HuH-7 (cell line): ENCODE data around the gene EVC.
"Not testable (repeated sequence)": the region's sequence is repeated elsewhere in the genome, so short reads cannot be mapped to it uniquely, and the experiment has no call there.

Experiments used
- DNase-seq: peaks from one replicate; pipeline ENCODE4 v3.0.0; 2011; ENCODE audit warnings: low spot score

EVC gene

GRCh38 chr4:5813882-5814255, 102.9 kb downstream of the EVC start:
- no peak for DNase-seq

- DNase-seq: no peak
Observed at GRCh38 chr4:5814421-5814820, 103.4 kb downstream of the EVC start.

GRCh38 chr4:5815641-5816040, 104.6 kb downstream of the EVC start:
- no peak for DNase-seq

- no peak for DNase-seq
Observed at GRCh38 chr4:5816101-5816500, 105.1 kb downstream of the EVC start.

GRCh38 chr4:5816851-5817375, 105.9 kb downstream of the EVC start:
- DNase-seq: no peak

- DNase-seq: no peak
Observed at GRCh38 chr4:5821665-5822358, 110.8 kb downstream of the EVC start.

- DNase-seq: no peak
Observed at GRCh38 chr4:5822619-5823018, 111.6 kb downstream of the EVC start.

- DNase-seq: no peak
Observed at GRCh38 chr4:5823542-5824211, 112.7 kb downstream of the EVC start.

GRCh38 chr4:5824227-5824626, 113.2 kb downstream of the EVC start:
- DNase-seq: no peak

GRCh38 chr4:5824635-5825034, 113.6 kb downstream of the EVC start:
- peak; percentile 42 for DNase-seq

GRCh38 chr4:5825321-5826041, 114.5 kb downstream of the EVC start:
- no peak for DNase-seq

GRCh38 chr4:5826437-5827107, 115.6 kb downstream of the EVC start:
- no peak for DNase-seq

GRCh38 chr4:5827108-5828004, 116.4 kb downstream of the EVC start:
- no peak for DNase-seq

GRCh38 chr4:5828005-5828391, 117.0 kb downstream of the EVC start:
- no peak for DNase-seq

- no peak for DNase-seq
Observed at GRCh38 chr4:5836943-5837342, 125.9 kb downstream of the EVC start.

GRCh38 chr4:5837483-5837882, 126.5 kb downstream of the EVC start:
- not testable (repeated sequence) for DNase-seq

GRCh38 chr4:5839332-5839731, 128.3 kb downstream of the EVC start:
- no peak for DNase-seq

- no peak for DNase-seq
Observed at GRCh38 chr4:5839751-5840674, 129.0 kb downstream of the EVC start.

GRCh38 chr4:5842456-5842855, 131.5 kb downstream of the EVC start:
- no peak for DNase-seq
